Kidney (tissue), 14 donors: ENCODE data around the gene SMAP1. TPM values are rescaled to one million over a fixed set of nuclear protein-coding genes. Genes with fewer than 3 reads are reported as not detected.

Source experiments
- DNase-seq, 5 donors: peaks; one replicate each; pipeline ENCODE4 v3.0.0-alpha.2; 2013 to 2020
- FAIRE-seq: peaks from 2 replicates; lab custom pipeline; 2012; peaks lifted over from hg19 to GRCh38; lab: Jason Lieb, UNC
- H3K27ac ChIP-seq, 2 donors: one replicate each; pipeline ENCODE4 v1.7.0; 2013; ENCODE audit warnings: low read depth in 2 of 2, low read length in 2 of 2, inconsistent platforms in 1 of 2
- H3K27me3 ChIP-seq: one replicate; pipeline ENCODE4 v1.7.1; 2013; ENCODE audit warnings: low read length, inconsistent platforms; ENCODE audit not compliant: control insufficient read depth, insufficient read depth
- H3K36me3 ChIP-seq, 3 donors: one replicate each; pipeline versions ENCODE4 v1.7.0 to v1.7.1; 2013; ENCODE audit warnings: low read length in 3 of 3, control low read depth in 1 of 3, inconsistent platforms in 1 of 3; ENCODE audit not compliant: insufficient read depth in 3 of 3, control insufficient read depth in 2 of 3
- H3K4me1 ChIP-seq, 3 donors: one replicate each; pipeline versions ENCODE4 v1.7.0 to v1.7.1; 2013; ENCODE audit warnings: low read length in 3 of 3, inconsistent platforms in 1 of 3, low read depth in 1 of 3; ENCODE audit not compliant: control insufficient read depth in 2 of 3, insufficient read depth in 2 of 3
- H3K4me3 ChIP-seq, 3 donors: one replicate each; pipeline versions ENCODE4 v1.7.0 to v1.8.1; 2013; ENCODE audit warnings: low read length in 3 of 3, control low read depth in 1 of 3, inconsistent platforms in 1 of 3
- H3K9ac ChIP-seq, 3 donors: one replicate each; pipeline versions ENCODE4 v1.7.0 to v1.7.1; 2013; ENCODE audit warnings: low read length in 3 of 3, control low read depth in 1 of 3, inconsistent platforms in 1 of 3
- H3K9me3 ChIP-seq, 3 donors: one replicate each; pipeline versions ENCODE4 v1.7.0 to v1.7.1; 2013; ENCODE audit warnings: low read length in 3 of 3, control low read depth in 1 of 3, inconsistent platforms in 1 of 3; ENCODE audit not compliant: control insufficient read depth in 2 of 3, insufficient read depth in 1 of 3
- intact Hi-C: fragments of 100-400 bp; cut with DNase I; formaldehyde crosslinking; loops from one replicate; pipeline ENCODE4 v1.11.1; 2022
- polyA plus RNA-seq: library from polyadenylated mRNA; stranded (reverse); fragments of 350-450 nt; fragmentation: Illumina TruSeq; extraction: RNeasy Lipid Tissue Mini Kit (QIAGEN cat#74804); gene quantifications from one replicate; pipeline ENCODE4 v1.2.3, GENCODE V29; 2014; ENCODE audit warnings: low read depth, low replicate concordance; ENCODE audit not compliant: insufficient read depth
- total RNA-seq: library from RNA; stranded (reverse); fragmentation: NEBNext Ultra II Directional; extraction: Animal tissue kit (Norgen Biotek cat#: 25700); gene quantifications from one replicate; pipeline ENCODE4 v1.2.1, GENCODE V29; 2021
- TF ChIP-seq, protein P1 (sequence below): IDR thresholded peaks from 3 replicates; pipeline ENCODE4 v1.5.1; 2012; ENCODE audit warnings: mild to moderate bottlenecking, moderate library complexity, borderline replicate concordance; ENCODE audit not compliant: insufficient read depth; ENCODE audit errors: extremely low read depth
- donor health status: control.
- donor health status: control.
- donor health status: control.
- donor health status: control.
- donor health status: control.
- donor health status: DM: yes; HTN: yes; CAD: no.
- donor health status: Normal renal cell carcinoma (clear cell type).

SMAP1 gene
- total and polyA plus RNA-seq, 2 donors from 2014 or later, result 17.7 to 19.4 TPM

DNA sequence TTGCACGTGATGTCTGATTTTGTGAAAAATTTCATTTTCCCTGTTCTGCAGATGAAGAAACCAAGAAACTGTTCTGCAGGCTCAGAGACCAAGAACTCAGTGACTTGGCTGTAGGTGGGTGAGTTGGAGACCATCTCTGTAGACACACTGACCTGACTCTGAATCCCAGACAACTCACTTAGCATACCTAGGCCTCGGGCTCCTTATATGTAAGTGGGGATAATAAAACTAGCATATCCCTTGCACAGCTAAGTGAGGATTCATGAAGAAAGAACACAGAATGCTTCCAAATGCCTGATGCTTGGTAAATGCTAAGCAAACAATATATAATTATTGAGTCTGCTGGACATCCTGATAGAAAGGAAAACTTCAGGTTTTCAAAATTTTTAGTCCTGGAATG, 218.4 kb downstream of the SMAP1 start:
- Histone ChIP-seq H3K4me3 (no peak overlapping the region), H3K4me1 (no peaks in the 10 kb centered on the region), H3K36me3 (no peaks in the 10 kb centered on the region), H3K9ac (no peak overlapping the region), H3K27ac (no peak overlapping the region), H3K27me3 (no peaks in the 10 kb centered on the region), H3K9me3 (no peaks in the 10 kb centered on the region)
- intact Hi-C loops, result loop anchor here (10.0 kb wide), 1 partner anchor 181 kb away; no protein-coding TSS in a partner anchor
- no peak for FAIRE-seq
- TF ChIP-seq, protein P1, sequence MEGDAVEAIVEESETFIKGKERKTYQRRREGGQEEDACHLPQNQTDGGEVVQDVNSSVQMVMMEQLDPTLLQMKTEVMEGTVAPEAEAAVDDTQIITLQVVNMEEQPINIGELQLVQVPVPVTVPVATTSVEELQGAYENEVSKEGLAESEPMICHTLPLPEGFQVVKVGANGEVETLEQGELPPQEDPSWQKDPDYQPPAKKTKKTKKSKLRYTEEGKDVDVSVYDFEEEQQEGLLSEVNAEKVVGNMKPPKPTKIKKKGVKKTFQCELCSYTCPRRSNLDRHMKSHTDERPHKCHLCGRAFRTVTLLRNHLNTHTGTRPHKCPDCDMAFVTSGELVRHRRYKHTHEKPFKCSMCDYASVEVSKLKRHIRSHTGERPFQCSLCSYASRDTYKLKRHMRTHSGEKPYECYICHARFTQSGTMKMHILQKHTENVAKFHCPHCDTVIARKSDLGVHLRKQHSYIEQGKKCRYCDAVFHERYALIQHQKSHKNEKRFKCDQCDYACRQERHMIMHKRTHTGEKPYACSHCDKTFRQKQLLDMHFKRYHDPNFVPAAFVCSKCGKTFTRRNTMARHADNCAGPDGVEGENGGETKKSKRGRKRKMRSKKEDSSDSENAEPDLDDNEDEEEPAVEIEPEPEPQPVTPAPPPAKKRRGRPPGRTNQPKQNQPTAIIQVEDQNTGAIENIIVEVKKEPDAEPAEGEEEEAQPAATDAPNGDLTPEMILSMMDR, result no peak
- no peak for DNase-seq

DNA sequence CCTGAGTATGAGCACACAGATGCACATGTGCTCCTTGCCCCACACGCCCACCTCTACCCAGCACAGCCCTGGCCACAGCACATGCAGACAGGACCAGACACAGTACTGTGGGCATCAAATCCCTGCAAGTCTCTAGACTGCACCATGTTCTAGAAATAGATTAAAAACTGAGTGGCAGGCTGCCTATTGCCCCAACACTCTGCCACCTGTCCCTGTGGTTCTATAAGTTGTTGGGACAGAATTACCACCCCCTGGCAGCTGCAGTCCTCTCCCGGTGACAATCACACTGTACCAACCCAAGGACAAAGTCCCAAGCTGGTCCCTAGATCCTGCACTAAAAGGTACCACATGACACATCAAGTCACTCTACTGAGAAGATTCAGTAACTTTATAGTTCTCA, 219.0 kb downstream of the SMAP1 start:
- no peak for FAIRE-seq
- intact Hi-C loops, result loop anchor here (10.0 kb wide), 1 partner anchor 182 kb away; no protein-coding TSS in a partner anchor
- no peak overlapping the region for H3K4me3 ChIP-seq

GRCh38 chr6:70889270-70889669, 221.6 kb downstream of the SMAP1 start:
- no peak overlapping the region for H3K4me3 ChIP-seq
- TF ChIP-seq, protein P1, result no peak
- no peaks in the 10 kb centered on the region for H3K9me3 ChIP-seq
- DNase-seq (no peak), FAIRE-seq (no peak)
- no peak overlapping the region for H3K9ac ChIP-seq
- H3K36me3 ChIP-seq, result no peaks in the 10 kb centered on the region
- H3K4me1 ChIP-seq, result no peaks in the 10 kb centered on the region
- H3K27ac ChIP-seq, result no peak overlapping the region
- no peaks in the 10 kb centered on the region for H3K27me3 ChIP-seq
- intact Hi-C loops, result loop anchor here (10.0 kb wide), 1 partner anchor 184 kb away; no protein-coding TSS in a partner anchor

More for the DNA sequence above, 219.0 kb downstream of the SMAP1 start:
- Histone ChIP-seq H3K36me3 (no peaks in the 10 kb centered on the region), H3K27ac (no peak overlapping the region), H3K4me1 (no peaks in the 10 kb centered on the region), H3K9me3 (no peaks in the 10 kb centered on the region), H3K9ac (no peak overlapping the region), H3K27me3 (no peaks in the 10 kb centered on the region)
- TF ChIP-seq, protein P1, result no peak
- no peak for DNase-seq

DNA sequence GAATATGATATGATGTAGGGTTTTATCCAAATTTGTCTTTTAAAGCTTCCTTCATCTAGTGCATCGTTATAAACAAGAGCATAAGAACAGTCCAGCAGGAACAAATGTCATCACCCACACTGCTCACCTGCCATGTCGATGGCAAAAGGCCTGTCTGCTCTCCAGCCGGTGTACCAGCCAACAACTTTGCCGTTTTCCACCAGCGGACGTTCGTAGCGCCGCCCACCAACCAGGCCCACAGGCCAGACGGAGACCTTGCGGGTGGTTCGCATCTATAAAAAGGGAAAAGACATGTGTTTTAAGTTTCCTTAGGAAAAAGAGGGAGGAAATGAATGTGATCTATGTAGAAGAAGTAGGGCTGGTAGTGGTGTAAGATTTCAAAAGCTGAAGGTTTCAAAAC, 226.3 kb downstream of the SMAP1 start:
- intact Hi-C loops, result no loop called here
- Histone ChIP-seq H3K4me1 (no peaks in the 10 kb centered on the region), H3K36me3 (no peaks in the 10 kb centered on the region), H3K27ac (no peak overlapping the region), H3K27me3 (no peaks in the 10 kb centered on the region), H3K4me3 (no peak overlapping the region), H3K9me3 (no peaks in the 10 kb centered on the region), H3K9ac (no peak overlapping the region)
- FAIRE-seq, result no peak
- no peak for DNase-seq
- TF ChIP-seq, protein P1, result no peak
